ENCODE data around the gene DNAJB14.
A peak's percentile ranks its signal among the peaks of the same experiment; 100 is the strongest.

DNAJB14 gene

GRCh38 chr4:99949999-99950912 is 3.8 kb upstream of the DNAJB14 start, which contains the start of gene H2AZ1:
Gene H2AZ1, minus strand, starts transcription at chr4:99950275. Its CDS starts 105 bp downstream, at chr4:99950170.
- Mint-ChIP-seq H3K36me3 (peaks cover 2% of the 10 kb centered on the region), H3K4me1 (ENCODE audit: low read depth) (peaks cover 27% of the 10 kb centered on the region), H3K27ac (no peak within 1 kb of the TSS), H3K27me3 (no peaks in the 10 kb centered on the region), H3K4me3 (no peak within 1 kb of the TSS), H3K9me3 (ENCODE audit: low read depth) (no peaks in the 10 kb centered on the region)

GRCh38 chr4:99949034-99949998 is 2.9 kb upstream of the DNAJB14 start:
- no peak overlapping the region for H3K4me3 Mint-ChIP-seq
- peaks cover 2% of the 10 kb centered on the region for H3K36me3 Mint-ChIP-seq
- no peak overlapping the region for H3K27ac Mint-ChIP-seq
- H3K4me1 Mint-ChIP-seq (ENCODE audit: low read depth), result peaks cover 34% of the 10 kb centered on the region
- H3K9me3 Mint-ChIP-seq (ENCODE audit: low read depth), result no peaks in the 10 kb centered on the region
- H3K27me3 Mint-ChIP-seq, result no peaks in the 10 kb centered on the region

- Mint-ChIP-seq H3K9me3 (ENCODE audit: low read depth) (no peaks in the 10 kb centered on the region), H3K4me1 (ENCODE audit: low read depth) (peaks cover 51% of the 10 kb centered on the region), H3K36me3 (peaks cover 2% of the 10 kb centered on the region), H3K27ac (peak overlapping the region; percentile 95), H3K27me3 (no peaks in the 10 kb centered on the region), H3K4me3 (no peak overlapping the region)
Observed at GRCh38 chr4:99947608-99948007, 1.2 kb upstream of the DNAJB14 start.

- Mint-ChIP-seq H3K9me3 (ENCODE audit: low read depth) (no peaks in the 10 kb centered on the region), H3K27ac (peak overlapping the region; percentile 95), H3K4me1 (ENCODE audit: low read depth) (peaks cover 54% of the 10 kb centered on the region), H3K4me3 (no peak overlapping the region), H3K27me3 (no peaks in the 10 kb centered on the region), H3K36me3 (peaks cover 2% of the 10 kb centered on the region)
Observed at GRCh38 chr4:99947190-99947578, 766 bp upstream of the DNAJB14 start.

- Mint-ChIP-seq H3K27me3 (no peaks in the 10 kb centered on the region), H3K9me3 (ENCODE audit: low read depth) (no peaks in the 10 kb centered on the region), H3K27ac (peak overlapping the region; percentile 96), H3K4me3 (peak overlapping the region; percentile 97), H3K36me3 (peaks cover 7% of the 10 kb centered on the region), H3K4me1 (ENCODE audit: low read depth) (peaks cover 59% of the 10 kb centered on the region)
Observed at GRCh38 chr4:99945718-99946355, 581 bp downstream of the DNAJB14 start.

- Mint-ChIP-seq H3K4me1 (ENCODE audit: low read depth) (peaks cover 64% of the 10 kb centered on the region), H3K4me3 (peak overlapping the region; percentile 97), H3K27ac (peak overlapping the region; percentile 50), H3K9me3 (ENCODE audit: low read depth) (no peaks in the 10 kb centered on the region), H3K27me3 (no peaks in the 10 kb centered on the region), H3K36me3 (peaks cover 7% of the 10 kb centered on the region)
Observed at GRCh38 chr4:99943904-99944437, 2.4 kb downstream of the DNAJB14 start.

- H3K9me3 Mint-ChIP-seq (ENCODE audit: low read depth), result peaks cover 5% of the 10 kb centered on the region
- H3K27me3 Mint-ChIP-seq, result no peaks in the 10 kb centered on the region
- H3K4me3 Mint-ChIP-seq, result no peak overlapping the region
- H3K27ac Mint-ChIP-seq, result no peak overlapping the region
- peaks cover 38% of the 10 kb centered on the region for H3K4me1 Mint-ChIP-seq (ENCODE audit: low read depth)
- H3K36me3 Mint-ChIP-seq, result peaks cover 23% of the 10 kb centered on the region
Observed at GRCh38 chr4:99938243-99938753, 8.1 kb downstream of the DNAJB14 start.

GRCh38 chr4:99934891-99935290 is 11.5 kb downstream of the DNAJB14 start:
- peak overlapping the region; percentile 10 for H3K27ac Mint-ChIP-seq
- peaks cover 25% of the 10 kb centered on the region for H3K36me3 Mint-ChIP-seq

GRCh38 chr4:99927566-99927965 is 18.9 kb downstream of the DNAJB14 start:
- no peak overlapping the region for H3K27ac Mint-ChIP-seq
- peaks cover 10% of the 10 kb centered on the region for H3K36me3 Mint-ChIP-seq
- peaks cover 47% of the 10 kb centered on the region for H3K4me1 Mint-ChIP-seq (ENCODE audit: low read depth)

More at GRCh38 chr4:99934891-99935290, 11.5 kb downstream of the DNAJB14 start:
- Mint-ChIP-seq H3K4me1 (ENCODE audit: low read depth) (peaks cover 41% of the 10 kb centered on the region), H3K4me3 (no peak overlapping the region), H3K9me3 (ENCODE audit: low read depth) (peaks cover 5% of the 10 kb centered on the region), H3K27me3 (no peaks in the 10 kb centered on the region)

GRCh38 chr4:99921174-99921573 is 25.2 kb downstream of the DNAJB14 start:
- Mint-ChIP-seq H3K36me3 (peaks cover 16% of the 10 kb centered on the region), H3K27ac (peak overlapping the region; percentile 34), H3K27me3 (no peaks in the 10 kb centered on the region)

More at GRCh38 chr4:99927566-99927965, 18.9 kb downstream of the DNAJB14 start:
- Mint-ChIP-seq H3K9me3 (ENCODE audit: low read depth) (no peaks in the 10 kb centered on the region), H3K27me3 (no peaks in the 10 kb centered on the region), H3K4me3 (no peak overlapping the region)

GRCh38 chr4:99918656-99919055 is 27.8 kb downstream of the DNAJB14 start:
- Mint-ChIP-seq H3K9me3 (ENCODE audit: low read depth) (no peaks in the 10 kb centered on the region), H3K4me3 (no peak overlapping the region), H3K27ac (no peak overlapping the region), H3K27me3 (no peaks in the 10 kb centered on the region), H3K36me3 (peaks cover 23% of the 10 kb centered on the region), H3K4me1 (ENCODE audit: low read depth) (peaks cover 32% of the 10 kb centered on the region)

More at GRCh38 chr4:99921174-99921573, 25.2 kb downstream of the DNAJB14 start:
- Mint-ChIP-seq H3K4me1 (ENCODE audit: low read depth) (peaks cover 30% of the 10 kb centered on the region), H3K9me3 (ENCODE audit: low read depth) (no peaks in the 10 kb centered on the region), H3K4me3 (peak overlapping the region; percentile 4)

- Mint-ChIP-seq H3K27me3 (no peaks in the 10 kb centered on the region), H3K4me3 (no peak overlapping the region), H3K36me3 (peaks cover 25% of the 10 kb centered on the region), H3K4me1 (ENCODE audit: low read depth) (peaks cover 31% of the 10 kb centered on the region), H3K27ac (no peak overlapping the region), H3K9me3 (ENCODE audit: low read depth) (no peaks in the 10 kb centered on the region)
Observed at GRCh38 chr4:99917575-99917974, 28.8 kb downstream of the DNAJB14 start.

GRCh38 chr4:99915449-99915848 is 31.0 kb downstream of the DNAJB14 start:
- Mint-ChIP-seq H3K36me3 (peaks cover 25% of the 10 kb centered on the region), H3K4me3 (no peak overlapping the region), H3K27ac (peak overlapping the region; percentile 6), H3K4me1 (ENCODE audit: low read depth) (peaks cover 23% of the 10 kb centered on the region), H3K27me3 (no peaks in the 10 kb centered on the region), H3K9me3 (ENCODE audit: low read depth) (no peaks in the 10 kb centered on the region)

GRCh38 chr4:99894998-99895397 is 51.4 kb downstream of the DNAJB14 start:
- no peaks in the 10 kb centered on the region for H3K9me3 Mint-ChIP-seq (ENCODE audit: low read depth)
- H3K4me3 Mint-ChIP-seq, result peak overlapping the region; percentile 99
- H3K36me3 Mint-ChIP-seq, result peaks cover 4% of the 10 kb centered on the region
- no peaks in the 10 kb centered on the region for H3K27me3 Mint-ChIP-seq
- peaks cover 40% of the 10 kb centered on the region for H3K4me1 Mint-ChIP-seq (ENCODE audit: low read depth)
- peak overlapping the region; percentile 79 for H3K27ac Mint-ChIP-seq

Measured in activated naive CD8-positive, alpha-beta T cell (primary cell).